ENCODE measurements around the gene BRCC3. TPM values are rescaled to one million over a fixed set of nuclear protein-coding genes. Genes with fewer than 3 reads are reported as not detected.

The BRCC3 gene
- total RNA-seq, 1 experiment from 2014 or later: 21.3 TPM

DNA sequence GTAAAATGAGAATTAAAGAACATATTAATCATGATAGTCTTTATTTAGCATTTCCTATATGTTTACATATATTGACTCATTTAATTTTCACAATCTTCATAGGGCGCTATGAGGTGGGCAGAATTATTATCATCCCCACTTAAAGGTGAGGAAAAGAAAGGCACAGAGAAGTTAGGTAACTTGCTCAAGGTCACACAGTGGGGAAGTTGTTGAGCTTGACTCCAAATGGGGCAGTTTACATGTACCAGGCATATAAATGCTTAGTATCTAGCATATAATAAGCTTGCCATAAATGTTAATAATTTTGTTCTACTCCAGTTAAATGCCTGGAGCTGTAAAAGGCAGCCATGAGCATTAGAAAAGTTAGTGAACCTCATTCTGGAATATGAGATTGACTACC lies 1.9 kb upstream of the BRCC3 start:
- Histone ChIP-seq H4K20me1 (ENCODE audit: insufficient read depth) (no peaks in the 10 kb centered on the region), H3K36me3 (ENCODE audit: control insufficient read depth in 1 of 2, insufficient read depth in 2 of 2, low read length in 2 of 2) (peaks cover 0 to 2% of the 10 kb centered on the region in 2 experiments; a peak in 1 of 4 replicates), H3K27ac (ENCODE audit: low read depth, low read length) (no peak overlapping the region), H3K4me3 (replicated peaks in 1 of 2; ENCODE audit: low read depth in 1 of 2, low read length in 2 of 2) (peak overlapping the region; percentile 64 to 77), H3K9ac (ENCODE audit: low read length) (peak overlapping the region; percentile 86), H2AFZ (ENCODE audit: low read depth, low read length, poor library complexity, severe bottlenecking) (no peak overlapping the region), H3K79me2 (ENCODE audit: insufficient read depth, low read length) (peaks cover 41% of the 10 kb centered on the region), H3K9me2 (ENCODE audit: insufficient read depth) (no peaks in the 10 kb centered on the region), H3K4me2 (ENCODE audit: low read length) (peak overlapping the region; percentile 81), H3K27me3 (ENCODE audit: insufficient read depth, low read length) (no peaks in the 10 kb centered on the region), H3K4me1 (ENCODE audit: control insufficient read depth in 1 of 2, insufficient read depth in 2 of 2, low read length in 2 of 2) (peaks cover 15 to 36% of the 10 kb centered on the region in 2 experiments), H3K9me3 (ENCODE audit: control insufficient read depth in 1 of 2, insufficient read depth in 1 of 2, low read depth in 1 of 2, low read length in 2 of 2) (no peaks in the 10 kb centered on the region)
- ATAC-seq (no peak), DNase-seq (ENCODE audit: low read depth, low spot score) (no peak)
- intact Hi-C loops (cut with micrococcal nuclease): no loop called here
- RAD21 ChIA-PET (ENCODE audit: low non-redundant PET in 1 of 2, low total read pairs in 2 of 2, uncharacterized antibody in 2 of 2, unreplicated experiment in 2 of 2): no interaction called here
- no TSS peak for BruUV-seq (replicated peaks)
- TF ChIP-seq, protein P1, sequence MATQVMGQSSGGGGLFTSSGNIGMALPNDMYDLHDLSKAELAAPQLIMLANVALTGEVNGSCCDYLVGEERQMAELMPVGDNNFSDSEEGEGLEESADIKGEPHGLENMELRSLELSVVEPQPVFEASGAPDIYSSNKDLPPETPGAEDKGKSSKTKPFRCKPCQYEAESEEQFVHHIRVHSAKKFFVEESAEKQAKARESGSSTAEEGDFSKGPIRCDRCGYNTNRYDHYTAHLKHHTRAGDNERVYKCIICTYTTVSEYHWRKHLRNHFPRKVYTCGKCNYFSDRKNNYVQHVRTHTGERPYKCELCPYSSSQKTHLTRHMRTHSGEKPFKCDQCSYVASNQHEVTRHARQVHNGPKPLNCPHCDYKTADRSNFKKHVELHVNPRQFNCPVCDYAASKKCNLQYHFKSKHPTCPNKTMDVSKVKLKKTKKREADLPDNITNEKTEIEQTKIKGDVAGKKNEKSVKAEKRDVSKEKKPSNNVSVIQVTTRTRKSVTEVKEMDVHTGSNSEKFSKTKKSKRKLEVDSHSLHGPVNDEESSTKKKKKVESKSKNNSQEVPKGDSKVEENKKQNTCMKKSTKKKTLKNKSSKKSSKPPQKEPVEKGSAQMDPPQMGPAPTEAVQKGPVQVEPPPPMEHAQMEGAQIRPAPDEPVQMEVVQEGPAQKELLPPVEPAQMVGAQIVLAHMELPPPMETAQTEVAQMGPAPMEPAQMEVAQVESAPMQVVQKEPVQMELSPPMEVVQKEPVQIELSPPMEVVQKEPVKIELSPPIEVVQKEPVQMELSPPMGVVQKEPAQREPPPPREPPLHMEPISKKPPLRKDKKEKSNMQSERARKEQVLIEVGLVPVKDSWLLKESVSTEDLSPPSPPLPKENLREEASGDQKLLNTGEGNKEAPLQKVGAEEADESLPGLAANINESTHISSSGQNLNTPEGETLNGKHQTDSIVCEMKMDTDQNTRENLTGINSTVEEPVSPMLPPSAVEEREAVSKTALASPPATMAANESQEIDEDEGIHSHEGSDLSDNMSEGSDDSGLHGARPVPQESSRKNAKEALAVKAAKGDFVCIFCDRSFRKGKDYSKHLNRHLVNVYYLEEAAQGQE (IDR thresholded peaks at IDR 0.05; ENCODE audit: low read depth): no peak
- TF ChIP-seq YY1 (IDR thresholded peaks at IDR 0.05; ENCODE audit: extremely low read depth, insufficient replicate concordance, low read depth, low read length) (no peak), ZNF274 (IDR thresholded peaks at IDR 0.05; ENCODE audit: low read depth, low read length) (no peak), ATF3 (IDR thresholded peaks at IDR 0.05) (no peak), JUND (IDR thresholded peaks at IDR 0.05) (no peak), RAD21 (IDR thresholded peaks at IDR 0.05; ENCODE audit: low read depth) (no peak), ZFX (IDR thresholded peaks at IDR 0.05) (no peak), FOSL1 (IDR thresholded peaks at IDR 0.05; ENCODE audit: low read depth) (no peak), SRF (IDR thresholded peaks at IDR 0.05; ENCODE audit: low read depth) (no peak), POLR2AphosphoS5 (IDR thresholded peaks at IDR 0.05; ENCODE audit: low read depth, low read length) (no peak), EGR1 (IDR thresholded peaks at IDR 0.05; ENCODE audit: low read depth) (no peak), CBX3 (IDR thresholded peaks at IDR 0.05; ENCODE audit: low read depth) (no peak), POLR2A (IDR thresholded peaks at IDR 0.05; ENCODE audit: borderline replicate concordance, extremely low read depth, insufficient read depth, insufficient read length) (no peak), CEBPB (IDR thresholded peaks at IDR 0.05; ENCODE audit: low read depth) (no peak), ZBTB33 (IDR thresholded peaks at IDR 0.05; ENCODE audit: extremely low read depth, insufficient replicate concordance, low read length) (no peak), EZH2phosphoT487 (IDR thresholded peaks at IDR 0.05; ENCODE audit: borderline replicate concordance) (no peak), EZH2 (IDR thresholded peaks at IDR 0.05) (no peak)
- TF ChIP-seq, protein P2, sequence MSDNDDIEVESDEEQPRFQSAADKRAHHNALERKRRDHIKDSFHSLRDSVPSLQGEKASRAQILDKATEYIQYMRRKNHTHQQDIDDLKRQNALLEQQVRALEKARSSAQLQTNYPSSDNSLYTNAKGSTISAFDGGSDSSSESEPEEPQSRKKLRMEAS (IDR thresholded peaks at IDR 0.05): no peak
- CTCF ChIA-PET: no interaction called here
- POLR2A ChIA-PET: no interaction called here
